Measurements from ENCODE around the gene ARHGEF1.
A peak's percentile ranks its signal among the peaks of the same experiment; 100 is the strongest.

ARHGEF1 gene

GRCh38 chr19:41940731-41941409 lies 57.9 kb downstream of the ARHGEF1 start:
- Histone ChIP-seq H3K36me3 (ENCODE audit: control insufficient read depth in 1 of 2, insufficient read depth in 2 of 2, low read length in 2 of 2) (no peaks in the 10 kb centered on the region), H3K4me1 (ENCODE audit: control insufficient read depth in 1 of 2, insufficient read depth in 2 of 2, low read length in 2 of 2) (peaks cover 0 to 16% of the 10 kb centered on the region in 2 donors), H3K4me3 (ENCODE audit: low read depth in 1 of 2, low read length in 2 of 2) (peak overlapping the region; percentile 26 to 52), H3K27ac (ENCODE audit: low read length) (no peak overlapping the region), H3K27me3 (ENCODE audit: low read depth, low read length) (peaks cover 17% of the 10 kb centered on the region), H3K9me3 (ENCODE audit: control insufficient read depth in 1 of 2, low read length in 2 of 2) (no peaks in the 10 kb centered on the region)

- H3K27me3 ChIP-seq (ENCODE audit: low read depth, low read length) = peaks cover 10% of the 10 kb centered on the region
- H3K4me1 ChIP-seq (ENCODE audit: control insufficient read depth in 1 of 2, insufficient read depth in 2 of 2, low read length in 2 of 2) = peaks cover 0 to 16% of the 10 kb centered on the region in 2 donors
- no peak overlapping the region for H3K4me3 ChIP-seq (ENCODE audit: low read depth in 1 of 2, low read length in 2 of 2)
- no peaks in the 10 kb centered on the region for H3K9me3 ChIP-seq (ENCODE audit: control insufficient read depth in 1 of 2, low read length in 2 of 2)
- H3K27ac ChIP-seq (ENCODE audit: low read length) = no peak overlapping the region
- H3K36me3 ChIP-seq (ENCODE audit: control insufficient read depth in 1 of 2, insufficient read depth in 2 of 2, low read length in 2 of 2) = no peaks in the 10 kb centered on the region
Measured at GRCh38 chr19:41941410-41942202, 58.6 kb downstream of the ARHGEF1 start.

- Histone ChIP-seq H3K4me1 (ENCODE audit: control insufficient read depth in 1 of 2, insufficient read depth in 2 of 2, low read length in 2 of 2) (peaks cover 0 to 16% of the 10 kb centered on the region in 2 donors), H3K4me3 (ENCODE audit: low read depth in 1 of 2, low read length in 2 of 2) (no peak overlapping the region), H3K27me3 (ENCODE audit: low read depth, low read length) (peaks cover 9% of the 10 kb centered on the region), H3K36me3 (ENCODE audit: control insufficient read depth in 1 of 2, insufficient read depth in 2 of 2, low read length in 2 of 2) (no peaks in the 10 kb centered on the region), H3K9me3 (ENCODE audit: control insufficient read depth in 1 of 2, low read length in 2 of 2) (no peaks in the 10 kb centered on the region), H3K27ac (ENCODE audit: low read length) (no peak overlapping the region)
Measured at GRCh38 chr19:41944336-41944735, 61.4 kb downstream of the ARHGEF1 start.

GRCh38 chr19:41945135-41945766 lies 62.3 kb downstream of the ARHGEF1 start:
- Histone ChIP-seq H3K27ac (ENCODE audit: low read length) (no peak overlapping the region), H3K4me3 (ENCODE audit: low read depth in 1 of 2, low read length in 2 of 2) (no peak overlapping the region), H3K9me3 (ENCODE audit: control insufficient read depth in 1 of 2, low read length in 2 of 2) (no peaks in the 10 kb centered on the region), H3K36me3 (ENCODE audit: control insufficient read depth in 1 of 2, insufficient read depth in 2 of 2, low read length in 2 of 2) (no peaks in the 10 kb centered on the region), H3K27me3 (ENCODE audit: low read depth, low read length) (peaks cover 9% of the 10 kb centered on the region), H3K4me1 (ENCODE audit: control insufficient read depth in 1 of 2, insufficient read depth in 2 of 2, low read length in 2 of 2) (peaks cover 0 to 11% of the 10 kb centered on the region in 2 donors)

- Histone ChIP-seq H3K27me3 (ENCODE audit: low read depth, low read length) (no peaks in the 10 kb centered on the region), H3K27ac (ENCODE audit: low read length) (no peak overlapping the region), H3K4me3 (ENCODE audit: low read depth in 1 of 2, low read length in 2 of 2) (no peak overlapping the region), H3K36me3 (ENCODE audit: control insufficient read depth in 1 of 2, insufficient read depth in 2 of 2, low read length in 2 of 2) (no peaks in the 10 kb centered on the region), H3K4me1 (ENCODE audit: control insufficient read depth in 1 of 2, insufficient read depth in 2 of 2, low read length in 2 of 2) (no peaks in the 10 kb centered on the region), H3K9me3 (ENCODE audit: control insufficient read depth in 1 of 2, low read length in 2 of 2) (no peaks in the 10 kb centered on the region)
Measured at GRCh38 chr19:41947091-41947490, 64.1 kb downstream of the ARHGEF1 start.

- H3K27me3 ChIP-seq (ENCODE audit: low read depth, low read length) = no peaks in the 10 kb centered on the region
- peaks cover 0 to 13% of the 10 kb centered on the region in 2 donors for H3K36me3 ChIP-seq (ENCODE audit: control insufficient read depth in 1 of 2, insufficient read depth in 2 of 2, low read length in 2 of 2)
- no peaks in the 10 kb centered on the region for H3K9me3 ChIP-seq (ENCODE audit: control insufficient read depth in 1 of 2, low read length in 2 of 2)
- no peak overlapping the region for H3K4me3 ChIP-seq (ENCODE audit: low read depth in 1 of 2, low read length in 2 of 2)
- H3K4me1 ChIP-seq (ENCODE audit: control insufficient read depth in 1 of 2, insufficient read depth in 2 of 2, low read length in 2 of 2) = no peaks in the 10 kb centered on the region
- no peak overlapping the region for H3K27ac ChIP-seq (ENCODE audit: low read length)
Measured at GRCh38 chr19:41951686-41952172, 68.7 kb downstream of the ARHGEF1 start.

- no peak overlapping the region for H3K4me3 ChIP-seq (ENCODE audit: low read depth in 1 of 2, low read length in 2 of 2)
- H3K9me3 ChIP-seq (ENCODE audit: control insufficient read depth in 1 of 2, low read length in 2 of 2) = no peaks in the 10 kb centered on the region
- H3K27ac ChIP-seq (ENCODE audit: low read length) = no peak overlapping the region
- peaks cover 0 to 14% of the 10 kb centered on the region in 2 donors for H3K36me3 ChIP-seq (ENCODE audit: control insufficient read depth in 1 of 2, insufficient read depth in 2 of 2, low read length in 2 of 2)
- peaks cover 12 to 16% of the 10 kb centered on the region in 2 donors for H3K4me1 ChIP-seq (ENCODE audit: control insufficient read depth in 1 of 2, insufficient read depth in 2 of 2, low read length in 2 of 2)
- H3K27me3 ChIP-seq (ENCODE audit: low read depth, low read length) = no peaks in the 10 kb centered on the region
Measured at GRCh38 chr19:41955521-41955920, 72.5 kb downstream of the ARHGEF1 start.

- no peak overlapping the region for H3K27ac ChIP-seq (ENCODE audit: low read length)
- H3K36me3 ChIP-seq (ENCODE audit: control insufficient read depth in 1 of 2, insufficient read depth in 2 of 2, low read length in 2 of 2) = peaks cover 0 to 14% of the 10 kb centered on the region in 2 donors
- no peaks in the 10 kb centered on the region for H3K9me3 ChIP-seq (ENCODE audit: control insufficient read depth in 1 of 2, low read length in 2 of 2)
- peaks cover 12 to 16% of the 10 kb centered on the region in 2 donors for H3K4me1 ChIP-seq (ENCODE audit: control insufficient read depth in 1 of 2, insufficient read depth in 2 of 2, low read length in 2 of 2)
- H3K4me3 ChIP-seq (ENCODE audit: low read depth in 1 of 2, low read length in 2 of 2) = no peak overlapping the region
- no peaks in the 10 kb centered on the region for H3K27me3 ChIP-seq (ENCODE audit: low read depth, low read length)
Measured at GRCh38 chr19:41956621-41957020, 73.6 kb downstream of the ARHGEF1 start.
